Vagina (tissue), 2 donors: Measurements from ENCODE around the gene TEDC1.

Source experiments
- POLR2A ChIP-seq, 2 donors: fragments of 450-650 bp; IDR thresholded peaks; one replicate each; pipeline ENCODE4 v1.6.1; 2017; ENCODE audit warnings: antibody characterized with exemption in 2 of 2, mild to moderate bottlenecking in 2 of 2, moderate library complexity in 2 of 2
- POLR2AphosphoS5 ChIP-seq, 2 donors: sonication (generic); formaldehyde crosslinking; IDR thresholded peaks; one replicate each; pipeline ENCODE4 v1.9.0; 2017; ENCODE audit warnings: antibody characterized with exemption in 2 of 2, mild to moderate bottlenecking in 2 of 2, low read depth in 1 of 2; ENCODE audit not compliant: insufficient read depth in 1 of 2
- TF ChIP-seq, protein P1 (sequence below), 3 experiments: fragments of 450-650 bp in 2 of 3; fragments of 200-600 bp in 1 of 3; sonication (generic) in 1 of 3; IDR thresholded peaks; one replicate each; pipeline ENCODE4 v1.5.1; 2017 to 2019; ENCODE audit warnings: antibody characterized with exemption in 3 of 3, mild to moderate bottlenecking in 2 of 3, moderate library complexity in 2 of 3

DNA sequence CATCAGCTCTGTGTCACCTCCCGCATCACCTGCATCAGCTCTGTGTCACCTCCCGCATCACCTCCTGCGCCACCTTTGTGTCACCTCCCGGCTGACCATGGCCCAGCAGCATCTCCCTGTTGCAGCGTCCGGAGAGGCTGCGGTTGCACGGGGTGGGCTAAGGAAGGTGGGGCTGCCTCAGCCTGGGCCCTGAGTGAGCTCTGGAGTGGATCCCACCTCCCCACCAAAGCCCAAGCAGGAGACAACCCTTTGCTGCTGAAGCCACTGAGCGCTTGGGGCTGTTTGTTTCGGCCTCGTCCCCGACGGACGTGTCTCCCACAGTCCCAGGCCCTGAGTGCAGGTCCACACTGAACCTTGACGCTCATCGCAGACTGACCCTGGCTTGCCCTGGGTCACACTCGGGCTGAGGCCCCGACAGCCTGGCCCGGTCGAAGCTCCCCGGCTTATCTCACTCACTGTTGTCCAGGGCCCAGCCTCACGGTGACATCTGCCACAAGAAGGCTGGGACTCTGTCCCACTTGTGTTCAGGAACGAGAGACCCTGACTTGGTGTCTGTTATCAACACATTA, 47.5 kb downstream of the TEDC1 start:
- TF ChIP-seq, protein P1, sequence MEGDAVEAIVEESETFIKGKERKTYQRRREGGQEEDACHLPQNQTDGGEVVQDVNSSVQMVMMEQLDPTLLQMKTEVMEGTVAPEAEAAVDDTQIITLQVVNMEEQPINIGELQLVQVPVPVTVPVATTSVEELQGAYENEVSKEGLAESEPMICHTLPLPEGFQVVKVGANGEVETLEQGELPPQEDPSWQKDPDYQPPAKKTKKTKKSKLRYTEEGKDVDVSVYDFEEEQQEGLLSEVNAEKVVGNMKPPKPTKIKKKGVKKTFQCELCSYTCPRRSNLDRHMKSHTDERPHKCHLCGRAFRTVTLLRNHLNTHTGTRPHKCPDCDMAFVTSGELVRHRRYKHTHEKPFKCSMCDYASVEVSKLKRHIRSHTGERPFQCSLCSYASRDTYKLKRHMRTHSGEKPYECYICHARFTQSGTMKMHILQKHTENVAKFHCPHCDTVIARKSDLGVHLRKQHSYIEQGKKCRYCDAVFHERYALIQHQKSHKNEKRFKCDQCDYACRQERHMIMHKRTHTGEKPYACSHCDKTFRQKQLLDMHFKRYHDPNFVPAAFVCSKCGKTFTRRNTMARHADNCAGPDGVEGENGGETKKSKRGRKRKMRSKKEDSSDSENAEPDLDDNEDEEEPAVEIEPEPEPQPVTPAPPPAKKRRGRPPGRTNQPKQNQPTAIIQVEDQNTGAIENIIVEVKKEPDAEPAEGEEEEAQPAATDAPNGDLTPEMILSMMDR (IDR thresholded peaks at IDR 0.05): no peak
- TF ChIP-seq POLR2A (IDR thresholded peaks at IDR 0.05): no peak
- TF ChIP-seq POLR2AphosphoS5 (IDR thresholded peaks at IDR 0.05; ENCODE audit: insufficient read depth in 1 of 2, low read depth in 1 of 2): no peak
